Neural progenitor cell (in vitro differentiated cells): ENCODE results near the gene SPOCK1. TPM values are rescaled to one million over a fixed set of nuclear protein-coding genes. Genes with fewer than 3 reads are reported as not detected.

Experiments used
- DNase-seq: peaks from one replicate; pipeline ENCODE4 v3.0.0-alpha.2; 2016; ENCODE audit warnings: low spot score
- H2AFZ ChIP-seq: fragments of 200-600 bp; sonication (generic); replicated peaks from 2 replicates; pipeline ENCODE4 v1.6.1; 2016; ENCODE audit warnings: antibody characterized with exemption
- H3F3A ChIP-seq: fragments of 200-600 bp; sonication (generic); 2 replicates; pipeline ENCODE4 v1.6.1; 2016; ENCODE audit warnings: antibody characterized with exemption, low read depth
- H3K27ac ChIP-seq: fragments of 200-600 bp; sonication (generic); 2 replicates; pipeline ENCODE4 v1.5.1; 2016; ENCODE audit warnings: mild to moderate bottlenecking
- H3K27me3 ChIP-seq: fragments of 200-600 bp; sonication (generic); 2 replicates; pipeline ENCODE4 v1.6.1; 2016; ENCODE audit warnings: mild to moderate bottlenecking, moderate library complexity
- H3K36me3 ChIP-seq: fragments of 200-600 bp; sonication (generic); 2 replicates; pipeline ENCODE4 v1.5.1; 2016
- H3K4me1 ChIP-seq: fragments of 200-600 bp; sonication (generic); 2 replicates; pipeline ENCODE4 v1.6.1; 2016; ENCODE audit warnings: mixed run types
- H3K4me2 ChIP-seq: fragments of 200-600 bp; sonication (generic); 2 replicates; pipeline ENCODE4 v1.6.1; 2016
- H3K4me3 ChIP-seq: fragments of 200-600 bp; sonication (generic); 2 replicates; pipeline ENCODE4 v1.5.1; 2016
- H3K79me2 ChIP-seq: fragments of 200-600 bp; sonication (generic); 2 replicates; pipeline ENCODE4 v1.6.1; 2016; ENCODE audit warnings: low read depth
- H3K9ac ChIP-seq: fragments of 200-600 bp; sonication (generic); 2 replicates; pipeline ENCODE4 v1.6.1; 2016
- H3K9me3 ChIP-seq: fragments of 200-600 bp; sonication (generic); 2 replicates; pipeline ENCODE4 v1.5.1; 2016; ENCODE audit warnings: low read depth
- H4K20me1 ChIP-seq: fragments of 200-600 bp; sonication (generic); 2 replicates; pipeline ENCODE4 v1.6.1; 2016; ENCODE audit warnings: low read depth
- H3K27ac Mint-ChIP-seq: 3 replicates; pipeline ENCODE4 v1.8.0; 2021; ENCODE audit warnings: mixed read lengths
- H3K27me3 Mint-ChIP-seq: 2 replicates; pipeline ENCODE4 v1.8.0; 2022; ENCODE audit warnings: low read depth, mild to moderate bottlenecking, inconsistent platforms, moderate library complexity, mixed read lengths; ENCODE audit not compliant: insufficient read depth
- H3K36me3 Mint-ChIP-seq: 3 replicates; pipeline ENCODE4 v1.8.0; 2021; ENCODE audit warnings: mixed read lengths
- H3K4me1 Mint-ChIP-seq: 3 replicates; pipeline ENCODE4 v1.8.0; 2021; ENCODE audit warnings: mixed read lengths
- H3K4me3 Mint-ChIP-seq: 3 replicates; pipeline ENCODE4 v1.8.0; 2021; ENCODE audit warnings: mild to moderate bottlenecking, moderate library complexity, mixed read lengths
- H3K9me3 Mint-ChIP-seq: 3 replicates; pipeline ENCODE4 v1.8.0; 2020; ENCODE audit warnings: mixed read lengths
- EZH2 ChIP-seq: fragments of 200-600 bp; sonication (generic); IDR thresholded peaks from 2 replicates; pipeline ENCODE4 v1.6.1; 2017; ENCODE audit warnings: antibody characterized with exemption, mild to moderate bottlenecking, moderate library complexity
- EZH2phosphoT487 ChIP-seq: fragments of 200-600 bp; sonication (generic); IDR thresholded peaks from 2 replicates; pipeline ENCODE4 v1.6.1; 2017; ENCODE audit warnings: antibody characterized with exemption
- total RNA-seq: library from RNA; depleted of rRNA; stranded (reverse); fragments of >200 nt; gene quantifications from 2 replicates; pipeline ENCODE4 v1.2.3, GENCODE V29; 2015; ENCODE audit warnings: low replicate concordance
- TF ChIP-seq, protein P1 (sequence below): fragments of 200-600 bp; sonication (generic); IDR thresholded peaks from 2 replicates; pipeline ENCODE4 v1.5.1; 2017; ENCODE audit warnings: antibody characterized with exemption, mild to moderate bottlenecking

The SPOCK1 gene
- total RNA-seq, 1 donor from 2014 or later, result 6.9 TPM

DNA sequence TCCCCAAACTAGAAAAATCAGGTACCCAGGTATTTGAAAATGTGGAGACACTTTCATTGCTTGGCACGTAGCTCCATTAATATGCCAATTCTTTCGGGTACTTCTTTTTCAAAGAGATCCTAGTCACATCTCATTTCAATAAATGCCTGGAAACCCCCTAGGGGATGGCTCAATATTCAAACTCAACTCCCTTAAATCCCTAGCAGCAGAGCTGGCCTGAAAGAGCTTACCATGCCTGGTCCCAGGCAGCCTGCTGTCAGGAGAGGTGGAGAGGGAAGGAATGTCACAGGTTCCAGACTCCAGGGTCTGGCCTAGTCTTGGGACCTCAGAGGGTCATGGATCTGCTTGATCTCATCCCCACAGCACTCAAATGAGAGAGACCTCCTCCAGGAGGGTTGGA, 187.1 kb downstream of the SPOCK1 start:
- no peak overlapping the region for H3K27ac Mint-ChIP-seq
- TF ChIP-seq EZH2, result no peak
- TF ChIP-seq EZH2phosphoT487, result no peak
- TF ChIP-seq, protein P1, sequence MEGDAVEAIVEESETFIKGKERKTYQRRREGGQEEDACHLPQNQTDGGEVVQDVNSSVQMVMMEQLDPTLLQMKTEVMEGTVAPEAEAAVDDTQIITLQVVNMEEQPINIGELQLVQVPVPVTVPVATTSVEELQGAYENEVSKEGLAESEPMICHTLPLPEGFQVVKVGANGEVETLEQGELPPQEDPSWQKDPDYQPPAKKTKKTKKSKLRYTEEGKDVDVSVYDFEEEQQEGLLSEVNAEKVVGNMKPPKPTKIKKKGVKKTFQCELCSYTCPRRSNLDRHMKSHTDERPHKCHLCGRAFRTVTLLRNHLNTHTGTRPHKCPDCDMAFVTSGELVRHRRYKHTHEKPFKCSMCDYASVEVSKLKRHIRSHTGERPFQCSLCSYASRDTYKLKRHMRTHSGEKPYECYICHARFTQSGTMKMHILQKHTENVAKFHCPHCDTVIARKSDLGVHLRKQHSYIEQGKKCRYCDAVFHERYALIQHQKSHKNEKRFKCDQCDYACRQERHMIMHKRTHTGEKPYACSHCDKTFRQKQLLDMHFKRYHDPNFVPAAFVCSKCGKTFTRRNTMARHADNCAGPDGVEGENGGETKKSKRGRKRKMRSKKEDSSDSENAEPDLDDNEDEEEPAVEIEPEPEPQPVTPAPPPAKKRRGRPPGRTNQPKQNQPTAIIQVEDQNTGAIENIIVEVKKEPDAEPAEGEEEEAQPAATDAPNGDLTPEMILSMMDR, result no peak
- no peaks in the 10 kb centered on the region for H3F3A ChIP-seq
- H3K4me1 ChIP-seq, result peaks cover 34% of the 10 kb centered on the region
- no peak overlapping the region for H2AFZ ChIP-seq
- no peak overlapping the region for H3K4me3 ChIP-seq
- no peaks in the 10 kb centered on the region for H4K20me1 ChIP-seq
- no peak for DNase-seq
- no peaks in the 10 kb centered on the region for H3K27me3 Mint-ChIP-seq
- no peaks in the 10 kb centered on the region for H3K79me2 ChIP-seq
- no peaks in the 10 kb centered on the region for H3K36me3 ChIP-seq
- no peaks in the 10 kb centered on the region for H3K9me3 Mint-ChIP-seq
- no peak overlapping the region for H3K4me2 ChIP-seq
- no peaks in the 10 kb centered on the region for H3K27me3 ChIP-seq
- no peaks in the 10 kb centered on the region for H3K9me3 ChIP-seq
- H3K27ac ChIP-seq, result no peak overlapping the region
- H3K4me3 Mint-ChIP-seq, result no peak overlapping the region
- H3K36me3 Mint-ChIP-seq, result no peaks in the 10 kb centered on the region
- peaks cover 42% of the 10 kb centered on the region for H3K4me1 Mint-ChIP-seq
- H3K9ac ChIP-seq, result no peak overlapping the region

DNA sequence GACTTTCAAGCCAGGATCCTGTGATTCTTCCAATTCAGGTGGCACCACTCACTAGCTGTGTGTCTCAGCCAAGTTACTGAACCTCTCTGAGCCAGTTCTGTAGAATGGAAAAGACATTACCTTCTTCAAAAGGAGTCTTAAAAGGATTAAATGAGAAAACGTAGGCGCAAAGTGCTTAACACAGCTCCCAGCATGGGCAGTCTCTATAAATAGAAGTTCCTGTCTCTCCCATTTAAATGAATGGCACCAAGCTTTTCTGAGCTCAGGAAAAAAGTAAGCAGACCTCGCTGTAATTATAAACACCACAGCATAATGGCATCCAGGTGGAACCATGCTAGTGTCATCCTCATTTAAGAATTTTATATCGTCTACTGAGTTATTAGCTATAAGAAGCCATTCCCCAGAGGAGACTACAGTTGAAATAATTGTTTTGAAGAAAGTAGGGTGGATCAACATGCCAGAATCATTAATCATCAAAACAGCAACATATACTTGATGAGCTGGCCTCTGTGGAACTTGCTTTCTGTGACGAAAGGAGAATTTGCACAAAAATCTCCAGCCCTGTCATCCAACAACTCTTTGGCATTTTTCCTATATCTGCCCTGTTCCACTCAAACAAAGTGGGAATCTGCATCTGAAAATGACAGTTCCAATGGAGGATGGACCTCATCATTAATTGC, 188.9 kb downstream of the SPOCK1 start:
- no peak overlapping the region for H2AFZ ChIP-seq
- Mint-ChIP-seq H3K27ac (no peak overlapping the region), H3K4me3 (no peak overlapping the region), H3K4me1 (peaks cover 58% of the 10 kb centered on the region), H3K27me3 (no peaks in the 10 kb centered on the region), H3K9me3 (no peaks in the 10 kb centered on the region), H3K36me3 (no peaks in the 10 kb centered on the region)
- peaks cover 34% of the 10 kb centered on the region for H3K4me1 ChIP-seq
- no peaks in the 10 kb centered on the region for H3K36me3 ChIP-seq
- DNase-seq, result no peak
- no peaks in the 10 kb centered on the region for H3K27me3 ChIP-seq
- H3K27ac ChIP-seq, result no peak overlapping the region
- TF ChIP-seq EZH2phosphoT487, result no peak
- no peak for TF ChIP-seq EZH2
- TF ChIP-seq, protein P1, result no peak
- H3K4me2 ChIP-seq, result peak overlapping the region; percentile 2
- no peaks in the 10 kb centered on the region for H4K20me1 ChIP-seq
- H3K9ac ChIP-seq, result no peak overlapping the region
- H3F3A ChIP-seq, result no peaks in the 10 kb centered on the region
- H3K4me3 ChIP-seq, result no peak overlapping the region
- no peaks in the 10 kb centered on the region for H3K9me3 ChIP-seq
- H3K79me2 ChIP-seq, result no peaks in the 10 kb centered on the region

DNA sequence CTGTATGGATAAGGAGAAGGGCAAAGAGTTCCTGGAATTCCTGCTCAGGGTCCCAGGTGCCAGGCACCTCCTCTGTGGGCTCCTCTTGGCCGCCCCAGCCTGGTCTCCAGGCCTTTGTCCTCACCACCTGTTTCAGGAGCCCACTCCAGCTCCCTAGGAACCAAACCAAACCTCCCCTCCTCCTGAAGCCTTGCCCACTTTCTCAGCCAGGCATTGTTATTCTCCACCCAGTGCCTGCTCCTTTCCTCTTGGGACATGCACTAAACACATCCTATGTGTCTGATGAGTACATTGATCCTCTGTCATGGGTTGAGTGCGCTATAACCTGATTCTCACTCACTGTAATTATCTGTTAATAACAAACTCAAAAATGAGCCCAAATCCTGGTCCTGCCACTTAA, 189.8 kb downstream of the SPOCK1 start:
- Histone ChIP-seq H3K36me3 (no peaks in the 10 kb centered on the region), H3K4me1 (peaks cover 34% of the 10 kb centered on the region), H3K9me3 (no peaks in the 10 kb centered on the region), H3K27ac (no peak overlapping the region), H3K4me3 (no peak overlapping the region), H3F3A (no peaks in the 10 kb centered on the region), H3K79me2 (no peaks in the 10 kb centered on the region), H4K20me1 (no peaks in the 10 kb centered on the region), H2AFZ (no peak overlapping the region), H3K4me2 (no peak overlapping the region), H3K9ac (no peak overlapping the region), H3K27me3 (no peaks in the 10 kb centered on the region)
- Mint-ChIP-seq H3K36me3 (no peaks in the 10 kb centered on the region), H3K9me3 (no peaks in the 10 kb centered on the region), H3K4me1 (peaks cover 59% of the 10 kb centered on the region), H3K4me3 (no peak overlapping the region), H3K27ac (no peak overlapping the region), H3K27me3 (no peaks in the 10 kb centered on the region)
- no peak for DNase-seq
- TF ChIP-seq, protein P1, result no peak
- TF ChIP-seq EZH2phosphoT487 (no peak), EZH2 (no peak)
